Measurements from ENCODE around the gene RBM5. TPM values are rescaled to one million over a fixed set of nuclear protein-coding genes. Genes with fewer than 3 reads are reported as not detected.
A peak's percentile ranks its signal among the peaks of the same experiment; 100 is the strongest.

The RBM5 gene
- total RNA-seq, 1 donor from 2014 or later: 116 TPM

GRCh38 chr3:50121072-50122032 lies 32.6 kb downstream of the RBM5 start:
- peak; percentile 59 for DNase-seq (ENCODE audit: low read depth, low spot score)

GRCh38 chr3:50122071-50122470 lies 33.4 kb downstream of the RBM5 start:
- no peak for DNase-seq (ENCODE audit: low read depth, low spot score)

- no peak for DNase-seq (ENCODE audit: low read depth, low spot score)
Observed at GRCh38 chr3:50122661-50123391, 34.1 kb downstream of the RBM5 start.

- DNase-seq (ENCODE audit: low read depth, low spot score): no peak
Observed at GRCh38 chr3:50123394-50124051, 34.8 kb downstream of the RBM5 start.

- DNase-seq (ENCODE audit: low read depth, low spot score): no peak
Observed at GRCh38 chr3:50124052-50124799, 35.5 kb downstream of the RBM5 start.

- DNase-seq (ENCODE audit: low read depth, low spot score): no peak
Observed at GRCh38 chr3:50124800-50125178, 36.1 kb downstream of the RBM5 start.

- no peak for DNase-seq (ENCODE audit: low read depth, low spot score)
Observed at GRCh38 chr3:50125541-50126286, 37.0 kb downstream of the RBM5 start.

GRCh38 chr3:50126287-50127211 lies 37.8 kb downstream of the RBM5 start:
- no peak for DNase-seq (ENCODE audit: low read depth, low spot score)

- no peak for DNase-seq (ENCODE audit: low read depth, low spot score)
Observed at GRCh38 chr3:50127251-50127691, 38.6 kb downstream of the RBM5 start.

- DNase-seq (ENCODE audit: low read depth, low spot score): no peak
Observed at GRCh38 chr3:50128001-50128400, 39.3 kb downstream of the RBM5 start.

- no peak for DNase-seq (ENCODE audit: low read depth, low spot score)
Observed at GRCh38 chr3:50130436-50130835, 41.7 kb downstream of the RBM5 start.

- DNase-seq (ENCODE audit: low read depth, low spot score): no peak
Observed at GRCh38 chr3:50132421-50133282, 43.9 kb downstream of the RBM5 start.

GRCh38 chr3:50133283-50133615 lies 44.5 kb downstream of the RBM5 start:
- no peak for DNase-seq (ENCODE audit: low read depth, low spot score)

GRCh38 chr3:50134367-50134766 lies 45.6 kb downstream of the RBM5 start:
- no peak for DNase-seq (ENCODE audit: low read depth, low spot score)

- no peak for DNase-seq (ENCODE audit: low read depth, low spot score)
Observed at GRCh38 chr3:50135964-50136363, 47.2 kb downstream of the RBM5 start.

GRCh38 chr3:50136714-50137405 lies 48.1 kb downstream of the RBM5 start:
- DNase-seq (ENCODE audit: low read depth, low spot score): no peak

- DNase-seq (ENCODE audit: low read depth, low spot score): no peak
Observed at GRCh38 chr3:50137531-50137930, 48.8 kb downstream of the RBM5 start.
